Measurements from ENCODE around the gene HIVEP3.
"Not testable (repeated sequence)": the region's sequence is repeated elsewhere in the genome, so short reads cannot be mapped to it uniquely, and the experiment has no call there.

The HIVEP3 gene

GRCh38 chr1:41918450-41919043 lies at the start of gene HIVEP3:
TSS of gene HIVEP3 (minus strand) at chr1:41918922.
- DNase-seq = no peak

- no peak for DNase-seq
Observed at GRCh38 chr1:41964400-41964799, 45.7 kb upstream of the HIVEP3 start.

- DNase-seq = no peak
Observed at GRCh38 chr1:41963636-41964035, 44.9 kb upstream of the HIVEP3 start.

- DNase-seq = no peak
Observed at GRCh38 chr1:41958015-41958673, 39.4 kb upstream of the HIVEP3 start.

GRCh38 chr1:41957568-41957967 lies 38.8 kb upstream of the HIVEP3 start:
- DNase-seq = no peak

- DNase-seq = no peak
Observed at GRCh38 chr1:41955461-41956159, 36.9 kb upstream of the HIVEP3 start.

- no peak for DNase-seq
Observed at GRCh38 chr1:41954533-41954944, 35.8 kb upstream of the HIVEP3 start.

GRCh38 chr1:41953291-41953690 lies 34.6 kb upstream of the HIVEP3 start:
- no peak for DNase-seq

- no peak for DNase-seq
Observed at GRCh38 chr1:41952208-41952607, 33.5 kb upstream of the HIVEP3 start.

GRCh38 chr1:41951492-41951891 lies 32.8 kb upstream of the HIVEP3 start:
- not testable (repeated sequence) for DNase-seq

- no peak for DNase-seq
Observed at GRCh38 chr1:41950820-41951219, 32.1 kb upstream of the HIVEP3 start.

- DNase-seq = not testable (repeated sequence)
Observed at GRCh38 chr1:41945946-41946345, 27.2 kb upstream of the HIVEP3 start.

- no peak for DNase-seq
Observed at GRCh38 chr1:41943717-41944116, 25.0 kb upstream of the HIVEP3 start.

- no peak for DNase-seq
Observed at GRCh38 chr1:41942278-41942677, 23.6 kb upstream of the HIVEP3 start.

GRCh38 chr1:41941381-41941780 lies 22.7 kb upstream of the HIVEP3 start:
- DNase-seq = no peak

- no peak for DNase-seq
Observed at GRCh38 chr1:41939194-41939593, 20.5 kb upstream of the HIVEP3 start.

- no peak for DNase-seq
Observed at GRCh38 chr1:41936107-41936506, 17.4 kb upstream of the HIVEP3 start.

- no peak for DNase-seq
Observed at GRCh38 chr1:41935226-41935625, 16.5 kb upstream of the HIVEP3 start.

GRCh38 chr1:41933106-41933505 lies 14.4 kb upstream of the HIVEP3 start:
- no peak for DNase-seq

GRCh38 chr1:41931578-41931977 lies 12.9 kb upstream of the HIVEP3 start:
- no peak for DNase-seq

GRCh38 chr1:41927118-41927517 lies 8.4 kb upstream of the HIVEP3 start:
- DNase-seq = no peak

- DNase-seq = no peak
Observed at GRCh38 chr1:41925712-41926111, 7.0 kb upstream of the HIVEP3 start.

GRCh38 chr1:41924911-41925310 lies 6.2 kb upstream of the HIVEP3 start:
- no peak for DNase-seq

GRCh38 chr1:41921271-41921670 lies 2.5 kb upstream of the HIVEP3 start:
- not testable (repeated sequence) for DNase-seq

Data from stimulated activated CD4-positive, alpha-beta T cell treated with anti-CD3 and anti-CD28 coated beads, Interleukin-4, amount 100 ng/mL, for 1 hour (primary cell).